GM12864 (cell line): Measurements from ENCODE around the gene ITGA1.

Experiments used
- DNase-seq: peaks from one replicate; pipeline ENCODE4 v3.0.0-alpha.2; 2011; ENCODE audit warnings: low read depth
- H3K4me3 ChIP-seq: 2 replicates; pipeline ENCODE4 v1.5.1; 2011; ENCODE audit warnings: mild to moderate bottlenecking, low read depth, low read length, control low read depth
- TF ChIP-seq, protein P1 (sequence below): IDR thresholded peaks from 2 replicates; pipeline ENCODE4 v1.5.1; 2011; ENCODE audit warnings: low read depth, mild to moderate bottlenecking, moderate library complexity, low read length, control low read depth, inconsistent platforms; ENCODE audit errors: missing control alignments

The ITGA1 gene

DNA sequence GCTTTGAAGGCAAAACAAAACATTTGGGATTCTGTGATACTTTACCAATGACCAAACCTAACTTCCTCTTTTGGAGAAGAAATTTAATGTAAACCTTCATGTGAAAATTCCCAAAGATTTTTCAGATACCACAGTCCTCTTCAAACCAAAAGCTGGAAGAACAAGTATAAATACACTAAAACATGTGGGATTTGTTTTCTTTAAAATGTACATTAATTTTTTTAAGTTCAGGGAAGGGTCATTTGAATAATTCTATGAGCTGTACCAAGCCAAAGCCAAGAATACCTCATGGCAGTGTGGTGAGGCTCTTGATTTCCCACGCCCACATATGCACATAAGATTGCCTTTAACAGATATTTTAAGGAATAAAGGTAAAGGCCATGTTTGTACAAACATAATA is 28.4 kb upstream of the ITGA1 start:
- TF ChIP-seq, protein P1, sequence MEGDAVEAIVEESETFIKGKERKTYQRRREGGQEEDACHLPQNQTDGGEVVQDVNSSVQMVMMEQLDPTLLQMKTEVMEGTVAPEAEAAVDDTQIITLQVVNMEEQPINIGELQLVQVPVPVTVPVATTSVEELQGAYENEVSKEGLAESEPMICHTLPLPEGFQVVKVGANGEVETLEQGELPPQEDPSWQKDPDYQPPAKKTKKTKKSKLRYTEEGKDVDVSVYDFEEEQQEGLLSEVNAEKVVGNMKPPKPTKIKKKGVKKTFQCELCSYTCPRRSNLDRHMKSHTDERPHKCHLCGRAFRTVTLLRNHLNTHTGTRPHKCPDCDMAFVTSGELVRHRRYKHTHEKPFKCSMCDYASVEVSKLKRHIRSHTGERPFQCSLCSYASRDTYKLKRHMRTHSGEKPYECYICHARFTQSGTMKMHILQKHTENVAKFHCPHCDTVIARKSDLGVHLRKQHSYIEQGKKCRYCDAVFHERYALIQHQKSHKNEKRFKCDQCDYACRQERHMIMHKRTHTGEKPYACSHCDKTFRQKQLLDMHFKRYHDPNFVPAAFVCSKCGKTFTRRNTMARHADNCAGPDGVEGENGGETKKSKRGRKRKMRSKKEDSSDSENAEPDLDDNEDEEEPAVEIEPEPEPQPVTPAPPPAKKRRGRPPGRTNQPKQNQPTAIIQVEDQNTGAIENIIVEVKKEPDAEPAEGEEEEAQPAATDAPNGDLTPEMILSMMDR, result no peak
- DNase-seq, result no peak
- H3K4me3 ChIP-seq, result no peak overlapping the region

DNA sequence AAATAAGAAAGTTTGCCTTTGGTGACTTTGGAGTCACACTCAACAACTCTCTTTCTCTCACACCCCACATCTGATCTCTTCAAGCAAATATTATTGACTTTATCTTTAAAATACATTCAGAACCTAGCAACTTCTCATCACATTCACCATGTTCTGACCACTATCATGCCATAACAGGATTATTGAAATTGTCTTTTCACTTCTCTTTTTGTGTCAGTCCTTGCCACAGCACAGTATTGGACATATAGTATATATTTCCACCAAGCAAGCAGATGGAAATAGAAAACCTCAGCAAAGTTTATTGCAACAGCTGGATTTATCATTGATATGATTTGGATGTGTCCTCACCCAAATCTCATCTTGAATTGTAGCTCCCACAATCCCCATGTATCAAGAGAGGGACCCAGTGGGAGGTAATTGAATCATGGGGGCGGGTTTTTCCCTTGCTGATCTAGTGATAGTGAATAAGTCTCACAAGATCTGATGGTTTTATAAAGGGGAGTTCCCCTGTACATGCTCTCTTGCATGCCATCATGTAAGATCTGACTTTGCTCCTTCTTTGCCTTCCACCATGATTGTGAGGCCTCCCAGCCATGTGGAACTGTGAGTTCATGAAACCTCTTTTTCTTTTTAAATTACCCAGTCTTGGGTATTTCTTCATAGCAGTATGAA is 26.9 kb upstream of the ITGA1 start:
- DNase-seq, result no peak
- TF ChIP-seq, protein P1, result no peak
- no peak overlapping the region for H3K4me3 ChIP-seq

DNA sequence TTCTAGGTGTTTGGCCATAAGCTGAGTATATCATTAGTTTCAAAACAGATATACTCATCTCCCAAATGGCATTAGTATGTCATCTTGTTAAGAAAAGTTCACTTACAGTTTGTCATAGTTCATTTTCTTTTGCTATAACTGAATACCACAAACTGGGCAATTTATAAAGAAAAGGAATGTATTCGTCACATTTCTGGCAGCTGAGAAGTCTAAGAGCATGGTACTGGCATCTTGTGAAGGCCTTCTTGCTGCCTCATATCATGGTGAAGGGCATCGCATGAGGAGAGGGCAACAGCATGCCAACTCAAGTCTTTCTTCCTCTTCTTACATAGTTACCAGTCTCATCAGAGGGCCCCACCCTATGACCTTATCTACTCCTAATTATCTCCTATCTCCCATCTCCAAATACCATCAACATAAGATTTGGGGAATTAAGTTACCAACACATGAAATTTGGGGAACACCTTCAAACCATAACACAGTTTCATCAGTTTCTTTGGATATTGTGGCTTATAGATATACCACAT is 20.4 kb upstream of the ITGA1 start:
- no peak overlapping the region for H3K4me3 ChIP-seq
- TF ChIP-seq, protein P1, result no peak
- no peak for DNase-seq

DNA sequence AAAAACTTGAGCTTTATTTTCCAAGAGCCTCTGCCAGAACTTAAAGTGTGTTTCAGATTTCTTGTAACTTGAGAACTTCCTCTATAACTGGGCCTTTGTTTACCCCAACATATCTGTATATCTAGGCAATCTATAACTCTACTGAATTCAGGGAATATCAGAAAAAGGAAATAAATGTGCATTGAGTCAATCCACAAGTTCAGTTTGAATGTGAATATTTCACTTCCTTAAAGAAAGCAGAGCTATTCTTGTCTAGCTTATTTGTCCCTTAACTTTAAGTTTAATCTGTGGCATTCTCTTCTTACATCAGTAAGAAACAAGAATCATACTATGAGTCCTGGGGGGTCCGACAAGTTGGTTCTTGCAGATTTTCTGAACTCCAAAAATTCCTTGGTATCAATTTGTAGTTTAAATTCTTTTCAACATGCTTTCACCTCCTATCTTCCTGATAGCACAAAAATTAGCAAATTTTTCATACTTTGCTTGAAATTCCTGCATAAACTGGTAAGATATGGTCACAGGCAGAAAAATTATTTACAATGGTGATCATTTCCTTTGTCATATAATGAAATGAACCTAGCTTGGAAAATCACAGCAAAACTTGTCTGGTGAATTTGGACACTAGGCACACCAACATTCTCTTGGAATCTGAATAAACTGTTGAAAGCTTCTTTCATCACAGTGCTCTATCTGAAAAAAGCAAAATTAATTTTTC is 19.8 kb upstream of the ITGA1 start:
- DNase-seq, result no peak
- no peak overlapping the region for H3K4me3 ChIP-seq
- TF ChIP-seq, protein P1, result no peak

DNA sequence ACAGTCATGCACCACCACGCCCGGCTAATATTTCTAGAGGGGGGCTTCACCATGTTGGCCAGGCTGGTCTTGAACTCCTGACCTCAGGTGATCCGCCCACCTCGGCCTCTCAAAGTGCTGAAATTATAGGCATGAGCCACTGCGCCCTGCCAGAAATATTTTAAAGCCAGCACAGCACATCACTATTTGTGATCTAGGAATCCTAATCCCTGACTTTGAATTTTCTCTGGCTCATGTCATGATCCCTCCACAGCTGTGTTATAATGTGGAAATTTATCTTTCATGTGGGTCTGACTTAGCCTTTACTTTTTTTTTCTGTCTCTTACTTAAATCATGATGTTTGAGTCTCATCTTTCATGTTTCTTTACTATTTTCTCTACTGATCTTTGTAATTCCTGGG is 18.7 kb upstream of the ITGA1 start:
- TF ChIP-seq, protein P1, result no peak
- DNase-seq, result no peak
- H3K4me3 ChIP-seq, result no peak overlapping the region

GRCh38 chr5:52770287-52770939 is 17.3 kb upstream of the ITGA1 start:
- TF ChIP-seq, protein P1, result no peak
- DNase-seq, result no peak
- H3K4me3 ChIP-seq, result no peak overlapping the region
